ENCODE data around the gene TMEM254. TPM values are rescaled to one million over a fixed set of nuclear protein-coding genes. Genes with fewer than 3 reads are reported as not detected.

TMEM254 gene
- total and polyA plus RNA-seq, 2 of the 13 experiments (the other 11 are each of a cell fraction or from before 2014, with no cell fraction given), result 11.2 to 39.0 TPM

DNA sequence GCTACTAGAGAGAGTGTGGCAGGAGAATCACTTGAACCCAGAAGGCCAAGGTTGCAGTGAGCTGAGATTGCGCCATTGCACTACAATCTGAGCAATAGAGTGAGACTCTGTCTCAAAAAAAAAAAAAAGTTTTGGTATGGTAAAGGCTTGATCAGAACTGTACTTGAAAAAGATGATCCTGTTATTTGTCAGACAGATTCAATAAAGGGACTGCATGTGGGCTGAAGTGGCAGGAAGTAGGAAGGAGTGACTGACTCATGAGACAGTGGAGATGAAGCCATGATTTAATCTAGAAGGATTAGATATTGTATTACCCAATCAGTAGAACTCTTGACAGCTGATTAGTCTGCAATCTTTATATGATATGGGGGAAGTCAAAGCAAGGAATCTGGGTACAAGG, 2.7 kb upstream of the TMEM254 start:
- Histone ChIP-seq H4K20me1 (ENCODE audit: insufficient read depth, low read length) (no peaks in the 10 kb centered on the region), H3K9ac (ENCODE audit: insufficient read depth, low read depth, low read length) (no peak overlapping the region), H3K9me3 (ENCODE audit: low read length) (no peaks in the 10 kb centered on the region), H3K79me2 (ENCODE audit: insufficient read depth, low read length) (peaks cover 5% of the 10 kb centered on the region), H3K36me3 (replicated peaks in 1 of 2; ENCODE audit: control insufficient read depth in 1 of 2, insufficient read depth in 2 of 2, low read length in 2 of 2) (no peaks in the 10 kb centered on the region), H3K4me1 (ENCODE audit: insufficient read depth, low read length) (peaks cover 16% of the 10 kb centered on the region), H3K4me2 (ENCODE audit: low read depth, low read length) (no peak overlapping the region), H3K4me3 (replicated peaks in 1 of 3; ENCODE audit: insufficient read depth in 1 of 3, low read depth in 2 of 3, low read length in 3 of 3) (no peak overlapping the region), H3K27ac (ENCODE audit: extremely low read length, insufficient read depth, low read length) (no peak overlapping the region), H2AFZ (ENCODE audit: low read length) (no peak overlapping the region), H3K27me3 (ENCODE audit: control insufficient read depth in 1 of 2, insufficient read depth in 2 of 2, low read length in 2 of 2) (no peaks in the 10 kb centered on the region; a peak in 1 of 5 replicates)
- FAIRE-seq (no peak), DNase-seq (ENCODE audit: low spot score) (no peak), ATAC-seq (no peak)
- 96% methylated on average over 1 of the region's 1 CpG for WGBS (ENCODE audit: low lambda C conversion rate)
- TF ChIP-seq ZNF788 (CRISPR knock-in tag; IDR thresholded peaks at IDR 0.05; ENCODE audit: borderline replicate concordance) (no peak), JDP2 (CRISPR knock-in tag; IDR thresholded peaks at IDR 0.05; ENCODE audit: borderline replicate concordance) (no peak), TBX3 (IDR thresholded peaks at IDR 0.05; ENCODE audit: borderline replicate concordance) (no peak), ZSCAN22 (CRISPR knock-in tag; IDR thresholded peaks at IDR 0.05) (no peak), NCOA1 (CRISPR knock-in tag; IDR thresholded peaks at IDR 0.05) (no peak), SOX6 (IDR thresholded peaks at IDR 0.05) (no peak), SOX6 (CRISPR knock-in tag; IDR thresholded peaks at IDR 0.05) (no peak), MIXL1 (CRISPR knock-in tag; IDR thresholded peaks at IDR 0.05) (no peak), KDM6A (CRISPR knock-in tag; IDR thresholded peaks at IDR 0.05; ENCODE audit: low read depth) (no peak)
- POLR2A ChIA-PET, result no interaction called here
- no TSS peak for BruUV-seq (replicated peaks)
- intact Hi-C loops (cut with micrococcal nuclease; ENCODE audit: unreplicated experiment), result no loop called here
- CTCF ChIA-PET (ENCODE audit: low intra/inter-chr PET ratio, low total read pairs), result no interaction called here
- in situ Hi-C loops (cut with HindIII; ENCODE audit: extremely low pct_ligation_motif_present, low pct_unique_long_range_greater_than_20kb), result no loop called here

DNA sequence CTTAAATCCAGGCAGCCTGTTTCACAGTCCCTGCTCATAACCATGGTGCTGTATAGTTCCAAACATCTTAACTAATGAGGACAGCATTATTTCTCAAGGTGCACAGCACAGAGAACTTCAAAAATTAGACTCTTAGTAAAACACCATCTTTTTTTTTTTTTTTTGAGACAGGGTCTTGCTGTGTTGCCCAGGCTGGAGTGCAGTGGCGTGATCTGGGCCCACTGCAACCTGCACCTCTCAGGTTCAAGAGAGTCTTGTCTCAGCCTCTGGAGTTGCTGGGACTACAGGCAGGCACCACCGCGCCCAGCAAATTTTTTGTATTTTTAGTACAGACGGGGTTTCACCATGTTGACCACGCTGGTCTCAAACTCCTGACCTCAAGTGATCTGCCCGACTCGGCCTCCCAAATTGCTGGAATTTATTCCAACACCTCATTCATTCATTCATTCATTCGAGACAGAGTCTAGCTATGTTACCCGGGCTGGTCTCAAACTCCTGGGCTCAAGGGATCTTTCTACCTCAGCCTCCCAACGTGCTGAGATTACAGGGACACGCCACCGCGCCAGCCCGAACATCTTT, 507 bp upstream of the TMEM254 start:
- no peaks in the 10 kb centered on the region for H3K9me3 ChIP-seq (ENCODE audit: low read length)
- H4K20me1 ChIP-seq (ENCODE audit: insufficient read depth, low read length), result no peaks in the 10 kb centered on the region
- H3K9ac ChIP-seq (ENCODE audit: insufficient read depth, low read depth, low read length), result peak overlapping the region; percentile 86
- H3K27ac ChIP-seq (ENCODE audit: extremely low read length, insufficient read depth, low read length), result peak overlapping the region; percentile 94
- peaks cover 34% of the 10 kb centered on the region for H3K4me1 ChIP-seq (ENCODE audit: insufficient read depth, low read length)
- 7% methylated on average over 14 of the region's 14 CpGs for WGBS (ENCODE audit: low lambda C conversion rate)
- peak overlapping the region; percentile 84 for H2AFZ ChIP-seq (ENCODE audit: low read length)
- H3K27me3 ChIP-seq (ENCODE audit: control insufficient read depth in 1 of 2, insufficient read depth in 2 of 2, low read length in 2 of 2), result no peaks in the 10 kb centered on the region; a peak in 1 of 5 replicates
- peak overlapping the region; percentile 95 for H3K4me2 ChIP-seq (ENCODE audit: low read depth, low read length)
- FAIRE-seq (no peak), DNase-seq (ENCODE audit: low spot score) (no peak), ATAC-seq (no peak)
- no peaks in the 10 kb centered on the region for H3K36me3 ChIP-seq (replicated peaks in 1 of 2; ENCODE audit: control insufficient read depth in 1 of 2, insufficient read depth in 2 of 2, low read length in 2 of 2)
- ChIA-PET CTCF (ENCODE audit: low intra/inter-chr PET ratio, low total read pairs) (no interaction called here), POLR2A (no interaction called here)
- no TSS peak for BruUV-seq (replicated peaks)
- in situ Hi-C loops (cut with HindIII; ENCODE audit: extremely low pct_ligation_motif_present, low pct_unique_long_range_greater_than_20kb) (no loop called here), intact Hi-C loops (cut with micrococcal nuclease; ENCODE audit: unreplicated experiment) (loop anchor here (2.0 kb wide), 1 partner anchor 33 kb away; no protein-coding TSS in a partner anchor)
- peaks cover 5% of the 10 kb centered on the region for H3K79me2 ChIP-seq (ENCODE audit: insufficient read depth, low read length)
- H3K4me3 ChIP-seq (replicated peaks in 1 of 3; ENCODE audit: insufficient read depth in 1 of 3, low read depth in 2 of 3, low read length in 3 of 3), result peak overlapping the region; percentile 80 to 100 (median 88)
- no peak for TF ChIP-seq SOX13 (IDR thresholded peaks at IDR 0.05)
- TF ChIP-seq SOX13 (CRISPR knock-in tag; conservative IDR thresholded peaks at IDR 0.05 in 1 of 2, IDR thresholded peaks at IDR 0.05 in 1 of 2), result no peak
- TF ChIP-seq GFI1 (CRISPR knock-in tag; IDR thresholded peaks at IDR 0.05; ENCODE audit: borderline replicate concordance), result 0 out of 2 replicates have a peak, but pooled peaks have one; percentile 30
- TF ChIP-seq PITX1 (CRISPR knock-in tag; IDR thresholded peaks at IDR 0.05), result peak; percentile 14; the same call in 1 of the 2 replicates
- no peak for TF ChIP-seq SIX1 (CRISPR knock-in tag; IDR thresholded peaks at IDR 0.05; ENCODE audit: borderline replicate concordance)
- TF ChIP-seq SP140L (CRISPR knock-in tag; IDR thresholded peaks at IDR 0.05; ENCODE audit: borderline replicate concordance), result no peak
- 0 out of 2 replicates have a peak, but pooled peaks have one; percentile 17 for TF ChIP-seq KDM1A (CRISPR knock-in tag; IDR thresholded peaks at IDR 0.05)
- no peak; the same call in 1 of the 2 replicates for TF ChIP-seq GTF3A (CRISPR knock-in tag; conservative IDR thresholded peaks at IDR 0.05)
- TF ChIP-seq ZNF883 (CRISPR knock-in tag; IDR thresholded peaks at IDR 0.05; ENCODE audit: not compliant biosample characterization), result no peak
- peak; percentile 97 for TF ChIP-seq ZNF121 (CRISPR knock-in tag; IDR thresholded peaks at IDR 0.05)
- TF ChIP-seq, protein P1, sequence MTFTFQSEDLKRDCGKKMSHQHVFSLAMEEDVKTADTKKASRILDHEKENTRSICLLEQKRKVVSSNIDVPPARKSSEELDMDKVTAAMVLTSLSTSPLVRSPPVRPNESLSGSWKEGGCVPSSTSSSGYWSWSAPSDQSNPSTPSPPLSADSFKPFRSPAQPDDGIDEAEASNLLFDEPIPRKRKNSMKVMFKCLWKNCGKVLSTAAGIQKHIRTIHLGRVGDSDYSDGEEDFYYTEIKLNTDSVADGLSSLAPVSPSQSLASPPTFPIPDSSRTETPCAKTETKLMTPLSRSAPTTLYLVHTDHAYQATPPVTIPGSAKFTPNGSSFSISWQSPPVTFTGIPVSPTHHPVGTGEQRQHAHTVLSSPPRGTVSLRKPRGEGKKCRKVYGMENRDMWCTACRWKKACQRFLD (CRISPR knock-in tag; IDR thresholded peaks at IDR 0.05; ENCODE audit: borderline replicate concordance), result no peak
- TF ChIP-seq ZNF24 (IDR thresholded peaks at IDR 0.05), result 0 out of 2 replicates have a peak, but pooled peaks have one; percentile 53
